A172 (cell line): Measurements from ENCODE around the gene ZKSCAN8. TPM values are rescaled to one million over a fixed set of nuclear protein-coding genes. Genes with fewer than 3 reads are reported as not detected.

Experiments used
- DNase-seq: peaks from one replicate; pipeline ENCODE4 v3.0.0-alpha.2; 2015; ENCODE audit warnings: low spot score
- total RNA-seq: library from RNA; depleted of rRNA; stranded (reverse); fragments of >200 nt; shearing (Covaris generic); gene quantifications from 2 replicates; pipeline ENCODE4 v1.2.3, GENCODE V29; 2014

The ZKSCAN8 gene
- total RNA-seq, 1 experiment from 2014 or later: 10.4 TPM

GRCh38 chr6:28139860-28140543 is 1.7 kb upstream of the ZKSCAN8 start:
- no peak for DNase-seq

GRCh38 chr6:28140616-28141015 is 1.1 kb upstream of the ZKSCAN8 start:
- DNase-seq: no peak

DNA sequence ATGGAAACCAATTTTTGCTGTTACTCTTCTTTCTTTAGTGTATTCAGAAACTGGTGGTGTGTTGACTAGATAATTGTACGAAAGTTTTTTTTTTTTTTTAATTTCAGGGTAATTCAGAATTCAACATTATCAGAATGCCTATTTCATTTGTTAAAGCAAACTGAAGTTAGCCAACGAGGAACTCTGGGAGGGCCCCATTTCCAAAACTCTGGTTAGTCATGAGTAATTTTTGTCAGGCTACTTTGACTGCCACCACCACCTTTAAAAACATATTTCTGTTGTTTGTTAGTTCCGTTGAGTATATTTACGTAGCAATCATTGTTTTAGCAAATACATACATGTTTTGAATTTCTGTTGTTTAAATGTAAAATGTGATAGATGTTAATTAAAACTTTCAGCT is 763 bp downstream of the ZKSCAN8 start:
- DNase-seq: no peak

DNA sequence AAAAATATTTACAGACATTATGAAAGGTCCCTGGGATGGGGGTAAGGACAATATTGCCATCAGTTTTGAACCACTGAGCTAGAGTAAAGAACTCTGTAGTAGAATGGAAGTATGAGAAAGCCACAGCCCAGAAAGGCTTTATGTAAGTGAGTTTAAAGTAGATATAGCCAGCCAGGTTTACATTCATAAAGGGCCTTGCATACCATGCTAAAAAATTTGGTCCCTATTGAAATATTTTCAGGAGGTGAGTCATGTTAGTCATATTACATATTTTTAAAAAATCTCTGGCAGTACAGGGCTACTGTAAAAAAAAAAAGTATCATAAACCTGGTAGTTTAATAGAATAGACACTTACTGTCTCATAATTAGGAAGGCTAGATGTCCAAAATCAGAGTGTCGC is 3.5 kb downstream of the ZKSCAN8 start:
- DNase-seq: no peak

DNA sequence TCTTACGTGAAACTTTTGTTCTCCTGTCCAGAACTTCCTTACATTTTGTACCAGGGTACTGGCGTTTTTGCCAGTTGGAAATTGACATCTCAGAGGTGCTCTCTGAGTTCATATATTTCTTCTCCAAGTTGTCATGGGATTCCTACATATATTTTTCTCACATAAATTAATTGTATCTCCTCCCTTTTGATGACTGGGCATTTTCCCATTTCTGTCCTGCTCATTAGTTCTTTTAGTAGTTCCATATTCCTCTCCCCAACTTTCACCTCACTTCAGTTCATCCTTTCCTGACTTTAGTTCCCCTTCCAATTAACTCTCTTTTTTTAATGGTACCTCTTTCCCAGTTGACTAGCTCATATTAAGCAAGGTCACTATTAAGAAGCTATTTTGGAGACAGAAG is 10.8 kb downstream of the ZKSCAN8 start:
- DNase-seq: no peak

- DNase-seq: no peak
These were observed 11.9 kb downstream of the ZKSCAN8 start for GRCh38 chr6:28153546-28153945.

- DNase-seq: no peak
These were observed 12.7 kb downstream of the ZKSCAN8 start for GRCh38 chr6:28154357-28154756.

DNA sequence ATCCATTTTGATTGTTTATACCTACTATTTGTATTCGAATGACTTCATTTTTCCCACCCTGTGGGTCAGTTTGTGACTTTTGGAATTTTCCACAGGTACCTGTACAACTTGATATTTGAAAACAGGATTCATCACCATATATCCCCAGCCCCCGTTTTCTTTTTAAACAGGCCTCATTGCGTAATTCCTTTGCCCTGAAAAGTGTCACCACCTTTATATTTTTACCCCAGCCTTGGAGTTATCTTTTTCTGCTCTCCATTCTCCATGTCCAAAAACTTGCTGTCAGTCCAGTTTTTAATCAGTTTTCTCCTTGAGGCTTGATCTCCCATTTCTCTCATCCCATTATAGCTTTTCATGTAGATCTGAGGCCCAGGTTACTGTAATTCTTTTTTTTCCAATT is 16.6 kb downstream of the ZKSCAN8 start:
- no peak for DNase-seq

DNA sequence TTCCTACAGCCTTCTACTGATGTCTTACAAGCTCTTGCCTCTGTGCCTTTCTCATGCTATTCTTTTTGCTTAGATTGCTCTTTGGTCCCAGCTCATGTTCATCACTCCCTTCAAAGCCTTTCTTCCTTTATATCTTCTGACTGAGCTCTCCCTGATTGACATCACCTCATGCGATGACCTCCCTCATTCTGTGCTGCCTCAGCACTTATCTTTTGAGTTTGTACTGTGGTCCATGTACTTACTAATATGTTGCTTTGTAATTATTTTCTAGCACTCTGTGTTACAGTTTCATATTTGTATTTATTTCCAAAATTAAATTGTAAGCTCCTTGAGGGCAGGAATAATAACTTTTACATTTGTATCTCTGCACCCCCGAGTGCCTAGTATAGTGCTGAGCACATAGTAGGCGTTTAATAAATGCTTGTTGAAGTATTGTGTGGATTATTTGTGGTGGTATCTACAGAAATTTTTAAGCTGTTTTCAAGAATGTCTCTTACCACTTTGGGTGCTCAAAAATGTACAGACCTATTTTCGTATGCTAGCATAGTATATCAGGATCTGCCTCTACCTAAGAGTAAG is 17.4 kb downstream of the ZKSCAN8 start:
- no peak for DNase-seq

- no peak for DNase-seq
These were observed 18.6 kb downstream of the ZKSCAN8 start for GRCh38 chr6:28160233-28160632.

- DNase-seq: peak; percentile 31
These were observed 19.9 kb downstream of the ZKSCAN8 start for GRCh38 chr6:28161410-28162079.

GRCh38 chr6:28165563-28165962 is 23.9 kb downstream of the ZKSCAN8 start:
- DNase-seq: no peak

GRCh38 chr6:28167068-28167467 is 25.4 kb downstream of the ZKSCAN8 start:
- no peak for DNase-seq

GRCh38 chr6:28167926-28168325 is 26.2 kb downstream of the ZKSCAN8 start:
- no peak for DNase-seq

- DNase-seq: no peak
These were observed 29.6 kb downstream of the ZKSCAN8 start for GRCh38 chr6:28171271-28171670.

- no peak for DNase-seq
These were observed 30.3 kb downstream of the ZKSCAN8 start for GRCh38 chr6:28172006-28172405.

DNA sequence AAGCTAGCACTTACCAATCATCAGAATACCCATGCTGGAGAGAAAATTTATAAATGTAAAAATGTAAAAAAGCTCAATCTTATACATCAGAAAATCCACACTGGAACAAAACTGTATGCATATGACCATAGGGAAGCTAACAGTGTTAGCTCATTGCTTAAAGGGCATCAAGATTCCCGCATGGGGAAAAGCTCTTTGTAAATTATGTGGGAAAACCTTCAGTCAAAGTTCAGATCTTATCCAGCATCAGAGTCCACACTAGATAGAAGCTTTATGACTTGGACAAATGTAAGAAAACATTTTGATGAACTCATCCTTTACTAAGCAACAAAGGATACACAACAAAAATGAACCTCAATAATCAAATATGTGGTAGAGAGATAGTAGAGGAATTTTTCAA is 34.7 kb downstream of the ZKSCAN8 start:
- no peak for DNase-seq

GRCh38 chr6:28182255-28182654 is 40.6 kb downstream of the ZKSCAN8 start:
- DNase-seq: no peak

DNA sequence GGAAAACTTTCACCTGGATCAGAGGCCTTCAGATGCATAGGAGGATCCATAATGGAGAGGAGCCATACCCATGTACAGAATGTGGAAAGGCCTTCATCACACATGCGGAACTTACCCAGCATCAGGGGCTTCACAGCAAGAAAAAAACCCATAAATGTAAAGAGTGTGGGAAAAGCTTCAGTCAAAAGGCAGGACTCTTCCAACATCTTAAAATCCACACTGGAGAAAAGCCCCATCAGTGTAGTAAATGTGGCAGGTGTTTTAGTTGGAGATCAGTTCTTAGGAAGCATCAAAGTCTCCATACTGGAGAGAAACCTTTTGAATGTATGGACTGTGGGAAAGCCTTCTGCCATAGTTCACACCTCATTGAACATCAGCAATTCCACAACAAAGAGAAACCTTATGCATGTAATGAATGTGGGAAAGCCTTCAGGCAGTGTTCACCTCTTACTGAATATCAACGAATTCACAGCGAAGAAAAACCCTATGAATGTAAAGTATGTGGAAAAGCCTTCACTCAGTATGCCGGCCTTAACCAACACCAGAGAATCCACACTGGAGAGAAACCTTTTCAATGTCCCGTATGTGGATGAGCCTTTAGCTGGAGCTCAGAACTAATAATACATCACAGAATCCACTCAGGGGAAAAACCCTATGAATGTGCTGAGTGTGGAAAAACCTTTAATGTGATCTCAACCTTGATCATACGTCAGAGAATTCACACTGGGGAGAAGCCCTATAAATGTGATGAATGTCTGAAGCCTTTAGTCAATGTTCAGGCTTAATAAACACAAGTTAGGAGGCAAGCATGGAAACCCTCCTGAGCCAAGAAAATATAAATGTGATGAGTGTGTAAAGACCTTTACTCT is 46.7 kb downstream of the ZKSCAN8 start:
- DNase-seq: no peak

- DNase-seq: no peak
These were observed 58.3 kb downstream of the ZKSCAN8 start for GRCh38 chr6:28200020-28200419.

GRCh38 chr6:28203201-28203600 is 61.5 kb downstream of the ZKSCAN8 start:
- DNase-seq: no peak

DNA sequence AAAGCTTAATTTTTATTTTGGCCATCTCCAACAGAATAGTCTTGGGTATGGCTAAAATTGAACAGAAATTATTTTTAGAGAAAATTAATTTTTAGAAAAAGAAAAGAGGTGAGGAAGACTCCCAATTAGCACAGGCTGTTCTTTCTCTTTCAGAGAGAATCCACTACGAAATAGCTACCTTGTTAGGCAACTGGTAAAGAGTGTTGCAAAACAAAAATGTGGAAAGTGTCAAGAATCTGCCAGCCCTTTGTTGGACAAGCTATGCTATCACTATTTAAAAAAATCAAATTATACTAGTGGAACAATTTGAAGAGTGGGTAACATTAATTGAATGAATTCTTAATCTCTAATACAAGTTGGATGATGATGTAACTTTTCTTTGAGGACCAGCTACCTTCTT is 64.2 kb downstream of the ZKSCAN8 start:
- DNase-seq: no peak
